A549 treated with AZD9567 at 1 μM for 4 hours (cell line): Measurements from ENCODE around the gene BRIP1. TPM values are rescaled to one million over a fixed set of nuclear protein-coding genes. Genes with fewer than 3 reads are reported as not detected.

ENCODE experiments used
- total RNA-seq: library from RNA; stranded (reverse); fragments of 200-300 nt; extraction: Qiagen RNA extraction; gene quantifications from 5 replicates; pipeline ENCODE4 v1.2.3, GENCODE V29; 2022; ENCODE audit not compliant: insufficient read depth

Gene BRIP1
- 3.4 to 6.2 TPM (median 4.7 TPM) in 5 replicates for total RNA-seq

DNA sequence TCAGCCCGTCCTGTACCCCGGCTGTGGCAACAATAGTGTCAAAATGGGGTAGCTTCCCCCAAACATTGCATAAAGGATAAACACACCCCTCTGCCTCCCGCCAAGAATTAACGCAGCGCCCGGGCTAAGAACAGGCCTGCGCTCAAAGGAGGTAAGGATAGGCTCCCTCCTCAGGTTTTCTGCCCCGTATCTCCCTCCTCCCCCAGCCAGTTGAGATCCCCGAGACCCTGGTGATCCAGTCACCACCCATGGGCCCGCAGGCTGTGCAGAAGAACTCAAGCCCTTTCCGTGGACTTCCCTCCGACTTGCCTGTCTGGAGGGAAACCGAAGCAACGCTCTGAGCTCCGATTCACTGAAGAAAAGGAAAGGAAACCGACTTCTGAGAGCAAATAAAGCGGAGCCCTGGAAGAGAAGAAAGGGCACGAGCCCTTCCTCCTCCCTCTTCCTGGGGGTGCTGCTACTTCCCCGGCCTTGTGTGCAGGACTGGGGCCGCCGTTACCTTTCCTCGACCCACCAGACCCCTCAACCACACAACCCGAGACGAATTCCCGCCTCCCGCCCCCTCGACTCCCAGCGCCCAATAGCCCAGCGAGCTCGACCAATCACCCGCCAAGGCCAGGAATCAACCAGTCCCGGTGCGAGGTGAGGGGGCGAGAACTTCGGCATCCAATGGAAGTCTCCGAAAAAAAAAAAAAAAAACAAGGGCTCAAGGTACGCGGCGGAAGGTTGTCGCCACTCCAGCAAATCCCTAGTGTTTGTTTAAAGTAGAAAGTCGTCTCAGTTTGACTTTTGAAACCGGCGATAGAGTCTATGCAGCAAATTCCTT, at the start of gene BRIP1:
Gene BRIP1 (minus strand): TSS at position 554 of the 826 bp plus-strand sequence. CDS start 1,989 bp downstream, outside the sequence.

Other genes with a start within 250 kb of the BRIP1 start
- gene INTS2, start 64.5 kb upstream of the BRIP1 start, total RNA-seq: 10.1 to 16.2 TPM (median 12.9 TPM) in 5 replicates
- gene MED13, start 201.8 kb upstream of the BRIP1 start, total RNA-seq: 15.6 to 28.0 TPM (median 21.1 TPM) in 5 replicates